H9 (cell line): ENCODE data around the gene STARD3NL. TPM values are rescaled to one million over a fixed set of nuclear protein-coding genes. Genes with fewer than 3 reads are reported as not detected.
"Not testable (repeated sequence)": the region's sequence is repeated elsewhere in the genome, so short reads cannot be mapped to it uniquely, and the experiment has no call there.

ENCODE experiments used
- DNase-seq: peaks from one replicate; pipeline ENCODE4 v3.0.0-alpha.2; 2017
- H2AFZ ChIP-seq: one replicate; pipeline ENCODE4 v1.6.1; 2013; ENCODE audit warnings: mild to moderate bottlenecking, low read length, control low read depth, moderate library complexity
- H2AK5ac ChIP-seq: 2 replicates; pipeline ENCODE4 v1.6.1; 2013; ENCODE audit warnings: low read length, control low read depth, mixed read lengths; ENCODE audit not compliant: insufficient read length
- H2BK120ac ChIP-seq: one replicate; pipeline ENCODE4 v1.6.1; 2013; ENCODE audit warnings: low read depth, mild to moderate bottlenecking, low read length, control low read depth, inconsistent platforms; ENCODE audit not compliant: poor library complexity, severe bottlenecking
- H2BK12ac ChIP-seq: 2 replicates; pipeline ENCODE4 v1.6.1; 2013; ENCODE audit warnings: low read length, control low read depth, mixed read lengths, low read depth; ENCODE audit not compliant: insufficient read length
- H2BK15ac ChIP-seq: 2 replicates; pipeline ENCODE4 v1.6.1; 2013; ENCODE audit warnings: low read depth, low read length, control low read depth
- H2BK20ac ChIP-seq: one replicate; pipeline ENCODE4 v1.6.1; 2013; ENCODE audit warnings: low read depth, mild to moderate bottlenecking, low read length, control low read depth, inconsistent platforms; ENCODE audit not compliant: poor library complexity, severe bottlenecking
- H2BK5ac ChIP-seq: 2 replicates; pipeline ENCODE4 v1.6.1; 2013; ENCODE audit warnings: low read length, control low read depth, mixed read lengths; ENCODE audit not compliant: insufficient read length
- H3K14ac ChIP-seq: 2 replicates; pipeline ENCODE4 v1.6.1; 2013; ENCODE audit warnings: low read length, control low read depth; ENCODE audit not compliant: insufficient read depth
- H3K18ac ChIP-seq: 2 replicates; pipeline ENCODE4 v1.6.1; 2013; ENCODE audit warnings: low read depth, mild to moderate bottlenecking, mixed read lengths, low read length, control low read depth; ENCODE audit not compliant: insufficient read length
- H3K23ac ChIP-seq: 2 replicates; pipeline ENCODE4 v1.6.1; 2013; ENCODE audit warnings: low read length, control low read depth, mixed read lengths, low read depth; ENCODE audit not compliant: insufficient read length
- H3K23me2 ChIP-seq: 2 replicates; pipeline ENCODE4 v1.6.1; 2013; ENCODE audit warnings: low read depth, mild to moderate bottlenecking, mixed read lengths, low read length, control low read depth; ENCODE audit not compliant: insufficient read length, poor library complexity, severe bottlenecking
- H3K27ac ChIP-seq: 2 replicates; pipeline ENCODE4 v1.5.1; 2013; ENCODE audit warnings: low read length, control low read depth, mixed read lengths, low read depth; ENCODE audit not compliant: insufficient read length
- H3K27me3 ChIP-seq: 2 replicates; pipeline ENCODE4 v1.6.1; 2013; ENCODE audit warnings: low read length, control low read depth, inconsistent platforms; ENCODE audit not compliant: insufficient read depth
- H3K4ac ChIP-seq: 2 replicates; pipeline ENCODE4 v1.6.1; 2013; ENCODE audit warnings: low read depth, mild to moderate bottlenecking, control low read depth, inconsistent platforms, low read length, moderate library complexity
- H3K4me1 ChIP-seq: 2 replicates; pipeline ENCODE4 v1.6.1; 2013; ENCODE audit warnings: low read length, control low read depth, inconsistent platforms; ENCODE audit not compliant: insufficient read depth
- H3K4me2 ChIP-seq: 2 replicates; pipeline ENCODE4 v1.6.1; 2013; ENCODE audit warnings: low read length, control low read depth, mixed read lengths; ENCODE audit not compliant: insufficient read length, insufficient read depth
- H3K56ac ChIP-seq: 2 replicates; pipeline ENCODE4 v1.6.1; 2013; ENCODE audit warnings: low read depth, mild to moderate bottlenecking, mixed read lengths, low read length, control low read depth; ENCODE audit not compliant: insufficient read length
- H3K79me1 ChIP-seq: 2 replicates; pipeline ENCODE4 v1.6.1; 2013; ENCODE audit warnings: low read depth, mild to moderate bottlenecking, moderate library complexity, low read length, control low read depth, inconsistent platforms; ENCODE audit not compliant: insufficient read depth, poor library complexity, severe bottlenecking
- H3K79me2 ChIP-seq: 2 replicates; pipeline ENCODE4 v1.6.1; 2013; ENCODE audit warnings: low read length, control low read depth, inconsistent platforms; ENCODE audit not compliant: insufficient read depth
- H3K9ac ChIP-seq: 2 replicates; pipeline ENCODE4 v1.6.1; 2013; ENCODE audit warnings: low read length, control low read depth, mixed read lengths; ENCODE audit not compliant: insufficient read length; ENCODE audit errors: extremely low read depth
- H3K9me3 ChIP-seq: one replicate; pipeline ENCODE4 v1.6.1; 2013; ENCODE audit warnings: low read depth, low read length, inconsistent platforms; ENCODE audit not compliant: control insufficient read depth
- H3T11ph ChIP-seq: one replicate; pipeline ENCODE4 v1.6.1; 2013; ENCODE audit warnings: mild to moderate bottlenecking, low read length, control low read depth, inconsistent platforms
- H4K20me1 ChIP-seq: one replicate; pipeline ENCODE4 v1.6.1; 2013; ENCODE audit not compliant: control insufficient read depth, insufficient read length, insufficient read depth
- H4K5ac ChIP-seq: 2 replicates; pipeline ENCODE4 v1.6.1; 2013; ENCODE audit warnings: low read depth, mild to moderate bottlenecking, mixed read lengths, low read length, control low read depth; ENCODE audit not compliant: insufficient read length
- H4K8ac ChIP-seq: replicated peaks from 2 replicates; pipeline ENCODE4 v1.6.1; 2013; ENCODE audit warnings: low read length, control low read depth, mixed read lengths, low read depth; ENCODE audit not compliant: insufficient read length
- H4K91ac ChIP-seq: 2 replicates; pipeline ENCODE4 v1.6.1; 2013; ENCODE audit warnings: low read depth, mild to moderate bottlenecking, moderate library complexity, mixed read lengths, low read length, control low read depth; ENCODE audit not compliant: insufficient read length
- H3K27ac Mint-ChIP-seq, 3 experiments: 2 replicates in 2 of 3; 3 replicates in 1 of 3; pipeline ENCODE4 v1.8.0; 2020 to 2021; ENCODE audit warnings: mixed read lengths in 3 of 3, mild to moderate bottlenecking in 1 of 3, moderate library complexity in 1 of 3
- H3K27me3 Mint-ChIP-seq: 2 replicates; pipeline ENCODE4 v1.8.0; 2021; ENCODE audit warnings: low read depth, mild to moderate bottlenecking, moderate library complexity, mixed read lengths
- H3K36me3 Mint-ChIP-seq, 3 experiments: 2 replicates in 2 of 3; 3 replicates in 1 of 3; pipeline ENCODE4 v1.8.0; 2020 to 2021; ENCODE audit warnings: low read depth in 3 of 3, mixed read lengths in 3 of 3; ENCODE audit not compliant: insufficient read depth in 1 of 3
- H3K4me1 Mint-ChIP-seq, 2 experiments: 2 replicates each; pipeline ENCODE4 v1.8.0; 2020; ENCODE audit warnings: mixed read lengths in 2 of 2
- H3K4me3 Mint-ChIP-seq, 2 experiments: 2 replicates in 1 of 2; 3 replicates in 1 of 2; pipeline ENCODE4 v1.8.0; 2020 to 2021; ENCODE audit warnings: mild to moderate bottlenecking in 2 of 2, mixed read lengths in 2 of 2, moderate library complexity in 1 of 2
- H3K9me3 Mint-ChIP-seq, 2 experiments: 2 replicates in 1 of 2; 3 replicates in 1 of 2; pipeline ENCODE4 v1.8.0; 2020; ENCODE audit warnings: mild to moderate bottlenecking in 2 of 2, mixed read lengths in 2 of 2, moderate library complexity in 1 of 2
- WGBS: extraction: QIAGEN DNeasy Blood & Tissue Kit; methylation state at CpG from one replicate; pipeline ENCODE4 v1.1.7; 2013; ENCODE audit warnings: missing lambda C conversion rate, low lambda C conversion rate, mixed read lengths; ENCODE audit not compliant: insufficient read length; ENCODE audit errors: extremely low coverage; 5-methylcytosine and 5-hydroxymethylcytosine counted together
- total RNA-seq: library from RNA; stranded (reverse); gene quantifications from 2 replicates; pipeline ENCODE4 v1.2.1, GENCODE V29; 2021
- TF ChIP-seq, protein P1 (sequence below): fragments of 200-600 bp; sonication (generic); conservative IDR thresholded peaks from 3 replicates; pipeline ENCODE4 v1.8.0; 2021; ENCODE audit warnings: antibody characterized with exemption, mild to moderate bottlenecking

STARD3NL gene
- total RNA-seq, 1 experiment from 2014 or later: 36.5 TPM

DNA sequence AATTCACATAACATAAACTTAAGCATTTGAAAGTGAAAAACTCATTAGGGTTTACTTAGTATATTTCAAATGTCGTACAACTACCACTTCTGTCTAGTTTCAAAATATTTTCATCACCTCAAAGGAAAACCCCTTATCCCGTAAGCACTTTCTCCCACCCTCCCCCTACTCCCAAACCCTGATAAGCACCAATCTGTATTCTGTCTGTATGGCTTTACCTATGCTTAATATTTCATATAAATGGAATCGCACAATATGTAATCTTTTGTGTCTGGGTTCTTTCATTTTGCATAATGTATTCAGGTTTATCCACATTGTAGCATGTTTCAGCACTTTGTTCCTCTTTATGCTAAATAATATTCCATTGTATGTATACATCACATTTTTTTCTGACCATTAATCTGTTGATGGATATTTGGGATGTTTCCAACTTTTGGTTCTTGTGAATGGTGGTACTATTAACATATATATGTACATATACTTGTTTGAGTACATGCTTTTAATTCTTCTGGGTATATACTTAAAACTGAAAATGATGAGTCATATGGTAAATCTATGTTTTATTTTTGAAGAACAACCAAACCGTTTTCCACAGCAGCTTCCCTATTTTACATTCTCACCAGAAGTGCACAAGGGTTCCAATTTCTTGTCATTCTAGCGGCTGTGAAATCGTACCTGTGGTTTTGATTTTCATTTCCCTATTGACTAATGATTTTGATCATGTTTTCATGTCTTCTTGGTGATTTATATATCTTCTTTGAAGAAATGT, 6.2 kb upstream of the STARD3NL start:
- no peaks in the 10 kb centered on the region; a peak in 1 of 7 replicates for H3K36me3 Mint-ChIP-seq
- Histone ChIP-seq H2BK12ac (no peak overlapping the region), H3K79me2 (no peaks in the 10 kb centered on the region), H3K9ac (no peak overlapping the region), H3K18ac (no peak overlapping the region), H3K4me1 (no peaks in the 10 kb centered on the region), H3K56ac (no peak overlapping the region), H2BK5ac (no peak overlapping the region), H3K4ac (no peak overlapping the region), H2BK20ac (no peak overlapping the region), H3K4me2 (no peak overlapping the region), H4K5ac (no peak overlapping the region), H2BK120ac (no peak overlapping the region), H4K8ac (no peak overlapping the region), H3K23ac (no peak overlapping the region), H2AK5ac (no peak overlapping the region), H3K27ac (no peak overlapping the region), H3K79me1 (no peaks in the 10 kb centered on the region), H2BK15ac (no peak overlapping the region), H3K27me3 (no peaks in the 10 kb centered on the region), H3T11ph (no peak overlapping the region), H3K14ac (no peak overlapping the region), H4K91ac (no peak overlapping the region), H3K9me3 (no peaks in the 10 kb centered on the region), H2AFZ (no peak overlapping the region), H3K23me2 (no peaks in the 10 kb centered on the region), H4K20me1 (no peaks in the 10 kb centered on the region)
- peaks cover 3% of the 10 kb centered on the region in 2 experiments; a peak in 3 of 4 replicates for H3K4me1 Mint-ChIP-seq
- TF ChIP-seq, protein P1, sequence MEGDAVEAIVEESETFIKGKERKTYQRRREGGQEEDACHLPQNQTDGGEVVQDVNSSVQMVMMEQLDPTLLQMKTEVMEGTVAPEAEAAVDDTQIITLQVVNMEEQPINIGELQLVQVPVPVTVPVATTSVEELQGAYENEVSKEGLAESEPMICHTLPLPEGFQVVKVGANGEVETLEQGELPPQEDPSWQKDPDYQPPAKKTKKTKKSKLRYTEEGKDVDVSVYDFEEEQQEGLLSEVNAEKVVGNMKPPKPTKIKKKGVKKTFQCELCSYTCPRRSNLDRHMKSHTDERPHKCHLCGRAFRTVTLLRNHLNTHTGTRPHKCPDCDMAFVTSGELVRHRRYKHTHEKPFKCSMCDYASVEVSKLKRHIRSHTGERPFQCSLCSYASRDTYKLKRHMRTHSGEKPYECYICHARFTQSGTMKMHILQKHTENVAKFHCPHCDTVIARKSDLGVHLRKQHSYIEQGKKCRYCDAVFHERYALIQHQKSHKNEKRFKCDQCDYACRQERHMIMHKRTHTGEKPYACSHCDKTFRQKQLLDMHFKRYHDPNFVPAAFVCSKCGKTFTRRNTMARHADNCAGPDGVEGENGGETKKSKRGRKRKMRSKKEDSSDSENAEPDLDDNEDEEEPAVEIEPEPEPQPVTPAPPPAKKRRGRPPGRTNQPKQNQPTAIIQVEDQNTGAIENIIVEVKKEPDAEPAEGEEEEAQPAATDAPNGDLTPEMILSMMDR: no peak
- no peak overlapping the region for H3K4me3 Mint-ChIP-seq
- H3K27me3 Mint-ChIP-seq: peaks cover 7% of the 10 kb centered on the region
- DNase-seq: no peak
- no CpG with 5 or more reads among the region's 6 CpGs for WGBS
- no peaks in the 10 kb centered on the region; a peak in 2 of 5 replicates for H3K9me3 Mint-ChIP-seq
- H3K27ac Mint-ChIP-seq: no peak overlapping the region

DNA sequence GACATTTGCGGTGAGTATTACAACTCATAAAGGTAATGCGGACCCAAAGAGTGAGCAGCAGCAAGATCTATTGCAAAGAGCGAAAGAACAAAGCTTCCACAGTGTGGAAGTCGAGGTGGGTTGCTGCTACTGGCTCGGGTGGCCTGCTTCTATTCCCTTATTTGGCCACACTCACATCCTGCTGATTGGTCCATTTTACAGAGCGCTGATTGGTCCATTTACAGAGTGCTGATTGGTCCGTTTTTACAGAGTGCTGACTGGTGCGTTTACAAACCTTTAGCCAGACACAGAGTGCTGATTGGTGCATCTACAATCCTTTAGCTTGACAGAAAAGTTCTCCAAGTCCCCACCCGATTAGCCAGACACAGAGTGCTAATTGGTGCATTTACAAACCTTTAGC, 2.5 kb upstream of the STARD3NL start:
- not testable (repeated sequence) for H3K27ac Mint-ChIP-seq, H3K36me3 Mint-ChIP-seq, H3K4me1 ChIP-seq, H2BK20ac ChIP-seq, H3K56ac ChIP-seq, H4K20me1 ChIP-seq, H4K91ac ChIP-seq, DNase-seq, H3K27ac ChIP-seq, H3K4me2 ChIP-seq, H4K8ac ChIP-seq, H2BK120ac ChIP-seq, H3K4me3 Mint-ChIP-seq, H3T11ph ChIP-seq, H3K79me2 ChIP-seq, H2BK5ac ChIP-seq, H3K9me3 Mint-ChIP-seq, H3K23ac ChIP-seq, H3K79me1 ChIP-seq, H3K27me3 ChIP-seq, H2BK12ac ChIP-seq, H2BK15ac ChIP-seq, H3K4ac ChIP-seq, H3K9ac ChIP-seq, H3K18ac ChIP-seq, H3K27me3 Mint-ChIP-seq, H3K23me2 ChIP-seq, H2AFZ ChIP-seq, H3K9me3 ChIP-seq, H4K5ac ChIP-seq, H3K14ac ChIP-seq, H2AK5ac ChIP-seq
- H3K4me1 Mint-ChIP-seq: peaks cover 18 to 24% of the 10 kb centered on the region in 2 experiments
- WGBS: no CpG with 5 or more reads among the region's 9 CpGs
